B cell (primary cell): ENCODE data around the gene APBA3. TPM values are rescaled to one million over a fixed set of nuclear protein-coding genes. Genes with fewer than 3 reads are reported as not detected.

Source experiments
- ATAC-seq: fragments of 200-7000 bp; cut with Tn5 transposase; one replicate; pipeline ENCODE4 v1.10.0; 2021; ENCODE audit warnings: low read depth, mild to moderate bottlenecking, moderate number of reproducible peaks, moderate library complexity
- CTCF ChIA-PET: fragments of 350-600 bp; sonication (Branson Sonifier 250); formaldehyde crosslinking; loops from one replicate; lab custom pipeline; 2021; ENCODE audit warnings: antibody characterized with exemption, inconsistent platforms; lab: Charles Lee
- POLR2A ChIA-PET: fragments of 350-600 bp; sonication (Branson Sonifier 250); formaldehyde crosslinking; loops from one replicate; lab custom pipeline; 2021; ENCODE audit warnings: antibody characterized with exemption; lab: Charles Lee
- DNase-seq: peaks from one replicate; pipeline ENCODE4 v3.0.0; 2013
- H2AFZ ChIP-seq: 2 replicates; pipeline ENCODE4 v1.6.1; 2012; ENCODE audit warnings: mild to moderate bottlenecking, low read depth, low read length; ENCODE audit not compliant: insufficient read depth, poor library complexity, severe bottlenecking
- H3K27ac ChIP-seq, 2 donors: 1 replicate in 1 of 2; 2 replicates in 1 of 2; pipeline ENCODE4 v1.5.1; 2012 to 2013; ENCODE audit warnings: low read length in 2 of 2, mild to moderate bottlenecking in 2 of 2, moderate library complexity in 1 of 2
- H3K27me3 ChIP-seq, 4 experiments: fragments of 200-600 bp in 1 of 4; sonication (generic) in 1 of 4; replicated peaks in 1 of 4; 1 replicate in 2 of 4; 2 replicates in 2 of 4; pipeline versions ENCODE4 v1.6.1 to v1.7.0; 2013 to 2016; ENCODE audit warnings: low read length in 3 of 4, mild to moderate bottlenecking in 2 of 4, mixed read lengths in 1 of 4, moderate library complexity in 1 of 4; ENCODE audit not compliant: insufficient read depth in 4 of 4, control insufficient read depth in 3 of 4; ENCODE audit errors: control extremely low read depth in 1 of 4
- H3K36me3 ChIP-seq, 2 experiments: replicated peaks in 1 of 2; 1 replicate in 1 of 2; 2 replicates in 1 of 2; pipeline versions ENCODE4 v1.6.1 to v1.7.1; 2013; ENCODE audit warnings: low read length in 1 of 2; ENCODE audit not compliant: insufficient read depth in 2 of 2, control insufficient read depth in 1 of 2; ENCODE audit errors: control extremely low read depth in 1 of 2, extremely low read depth in 1 of 2
- H3K4me1 ChIP-seq, 2 donors: fragments of 200-600 bp in 1 of 2; sonication (generic) in 1 of 2; 1 replicate in 1 of 2; 2 replicates in 1 of 2; pipeline versions ENCODE4 v1.5.1 to v1.6.1; 2013 to 2017; ENCODE audit warnings: low read length in 2 of 2; ENCODE audit not compliant: control insufficient read depth in 2 of 2, insufficient read depth in 2 of 2
- H3K4me2 ChIP-seq: replicated peaks from 2 replicates; pipeline ENCODE3; 2012; ENCODE audit warnings: mild to moderate bottlenecking, low read depth, low read length; ENCODE audit not compliant: poor library complexity, severe bottlenecking
- H3K4me3 ChIP-seq, 5 experiments: fragments of 200-600 bp in 1 of 5; sonication (generic) in 1 of 5; 1 replicate in 3 of 5; 2 replicates in 2 of 5; pipeline versions ENCODE4 v1.5.1 to v1.7.0; 2011 to 2016; ENCODE audit warnings: low read length in 4 of 5, mild to moderate bottlenecking in 4 of 5, low read depth in 2 of 5, control low read depth in 1 of 5, moderate library complexity in 1 of 5; ENCODE audit not compliant: insufficient read depth in 1 of 5; ENCODE audit errors: control extremely low read depth in 1 of 5, extremely low read depth in 1 of 5
- H3K79me2 ChIP-seq: fragments of 200-600 bp; sonication (generic); one replicate; pipeline ENCODE4 v1.6.0; 2016; ENCODE audit warnings: low read length; ENCODE audit not compliant: control insufficient read depth, insufficient read depth
- H3K9ac ChIP-seq: fragments of 200-600 bp; sonication (generic); 2 replicates; pipeline ENCODE4 v1.6.1; 2017; ENCODE audit warnings: mild to moderate bottlenecking, low read length, moderate library complexity
- H3K9me3 ChIP-seq, 3 donors: one replicate each; pipeline versions ENCODE4 v1.6.1 to v1.7.1; 2013; ENCODE audit warnings: low read length in 2 of 3; ENCODE audit not compliant: control insufficient read depth in 2 of 3, insufficient read depth in 1 of 3; ENCODE audit errors: control extremely low read depth in 1 of 3
- H4K20me1 ChIP-seq: 2 replicates; pipeline ENCODE4 v1.6.0; 2012; ENCODE audit warnings: mild to moderate bottlenecking, low read length; ENCODE audit not compliant: insufficient read depth, control insufficient read depth, poor library complexity, severe bottlenecking
- H3K27ac Mint-ChIP-seq: one replicate; pipeline ENCODE4 v1.8.0; 2021; ENCODE audit warnings: mixed read lengths
- H3K27me3 Mint-ChIP-seq: one replicate; pipeline ENCODE4 v1.8.0; 2021; ENCODE audit warnings: mixed read lengths
- H3K4me1 Mint-ChIP-seq: one replicate; pipeline ENCODE4 v1.8.0; 2021; ENCODE audit warnings: mixed read lengths
- H3K4me3 Mint-ChIP-seq: one replicate; pipeline ENCODE4 v1.8.0; 2021; ENCODE audit warnings: mixed read lengths
- H3K9me3 Mint-ChIP-seq: one replicate; pipeline ENCODE4 v1.8.0; 2022; ENCODE audit warnings: mixed read lengths; ENCODE audit not compliant: insufficient read depth
- CTCF ChIP-seq: fragments of 200-600 bp; IDR thresholded peaks from one replicate; pipeline ENCODE4 v1.8.0; 2022; ENCODE audit warnings: antibody characterized with exemption, mild to moderate bottlenecking
- EZH2 ChIP-seq: IDR thresholded peaks from 2 replicates; pipeline ENCODE4 v1.6.1; 2012; ENCODE audit warnings: borderline replicate concordance, low read depth, mild to moderate bottlenecking, moderate library complexity, low read length; ENCODE audit not compliant: insufficient read depth, poor library complexity, severe bottlenecking
- WGBS: methylation state at CpG from one replicate; pipeline ENCODE4 v1.1.5; 2013; ENCODE audit warnings: missing lambda C conversion rate; ENCODE audit not compliant: insufficient coverage; 5-methylcytosine and 5-hydroxymethylcytosine counted together
- intact Hi-C: fragments of 100-400 bp; cut with micrococcal nuclease; formaldehyde crosslinking; loops from one replicate; pipeline ENCODE4 v1.10.0; 2022
- polyA plus RNA-seq: library from polyadenylated mRNA; depleted of rRNA; stranded (reverse); fragments of >200 nt; gene quantifications from 2 replicates; pipeline ENCODE4 v1.2.3, GENCODE V29; 2012
- total RNA-seq, 2 donors: library from RNA; stranded (reverse); fragments of 120-200 nt in 1 of 2; gene quantifications; 1 replicate in 1 of 2; 2 replicates in 1 of 2; pipeline versions ENCODE4 v1.2.3 to v1.2.4, GENCODE V29; 2013 to 2022

Gene APBA3
- total and polyA plus RNA-seq, 2 donors (not counting 1 experiment from before 2014, with no cell fraction given), result 61.4 to 91.2 TPM

- H3K4me1 Mint-ChIP-seq, result no peaks in the 10 kb centered on the region
- Histone ChIP-seq H2AFZ (no peak overlapping the region), H3K9me3 (no peaks in the 10 kb centered on the region), H3K79me2 (no peaks in the 10 kb centered on the region), H3K27me3 (no peaks in the 10 kb centered on the region), H4K20me1 (peaks cover 6% of the 10 kb centered on the region), H3K9ac (no peak overlapping the region), H3K27ac (no peak overlapping the region), H3K4me3 (no peak overlapping the region), H3K4me2 (no peak overlapping the region), H3K4me1 (no peaks in the 10 kb centered on the region), H3K36me3 (peaks cover 0 to 2% of the 10 kb centered on the region in 2 experiments)
- no peaks in the 10 kb centered on the region for H3K27me3 Mint-ChIP-seq
- no peaks in the 10 kb centered on the region for H3K9me3 Mint-ChIP-seq
- whole genome bisulfite sequencing, result 90% methylated on average over 12 of the region's 12 CpGs
- DNase-seq (no peak), ATAC-seq (no peak)
- intact Hi-C loops, result no loop called here
- H3K27ac Mint-ChIP-seq, result no peak overlapping the region
- no peak for TF ChIP-seq EZH2
- no peak for TF ChIP-seq CTCF
- no peak overlapping the region for H3K4me3 Mint-ChIP-seq
- ChIA-PET POLR2A (no interaction called here), CTCF (no interaction called here)
Observed at GRCh38 chr19:3773814-3774515, 12.5 kb upstream of the APBA3 start.

- no peak within 1 kb of the TSS for H3K27ac ChIP-seq
- intact Hi-C loops, result no loop called here
- H3K27me3 ChIP-seq, result no peaks in the 10 kb centered on the region
- WGBS, result 85% methylated on average over 15 of the region's 23 CpGs
- H2AFZ ChIP-seq, result no peak within 1 kb of the TSS
- no peaks in the 10 kb centered on the region for H3K27me3 Mint-ChIP-seq
- DNase-seq (no peak), ATAC-seq (no peak)
- no peak within 1 kb of the TSS for H3K27ac Mint-ChIP-seq
- no peak within 1 kb of the TSS for H3K9ac ChIP-seq
- no peaks in the 10 kb centered on the region for H3K4me1 ChIP-seq
- peaks cover under 1% of the 10 kb centered on the region for H3K79me2 ChIP-seq
- no peaks in the 10 kb centered on the region for H3K4me1 Mint-ChIP-seq
- H3K4me2 ChIP-seq, result no peak within 1 kb of the TSS
- H3K9me3 ChIP-seq, result no peaks in the 10 kb centered on the region
- CTCF ChIA-PET, result interaction anchor here (1.0 kb wide), 1 partner anchor 9 kb away, joined by 3 read pairs; the partner anchor contains the start of gene MRPL54
- H3K4me3 Mint-ChIP-seq, result no peak within 1 kb of the TSS
- H3K36me3 ChIP-seq, result peaks cover 0 to 16% of the 10 kb centered on the region in 2 experiments
- POLR2A ChIA-PET, result no interaction called here
- H3K4me3 ChIP-seq, result no peak within 1 kb of the TSS
- peaks cover 26% of the 10 kb centered on the region for H4K20me1 ChIP-seq
- TF ChIP-seq EZH2, result no peak
- TF ChIP-seq CTCF, result no peak
- H3K9me3 Mint-ChIP-seq, result no peaks in the 10 kb centered on the region
Observed at GRCh38 chr19:3771906-3772455, 10.5 kb upstream of the APBA3 start, which contains the start of gene RAX2. Gene RAX2 (minus strand): TSS chr19:3772228. CDS start chr19:3771742, 486 bp downstream.
